ENCODE measurements around the gene TOMM40. TPM values are rescaled to one million over a fixed set of nuclear protein-coding genes. Genes with fewer than 3 reads are reported as not detected.

Gene TOMM40
- total RNA-seq = 17.8 TPM
- polyA plus RNA-seq = 39.3 TPM

DNA sequence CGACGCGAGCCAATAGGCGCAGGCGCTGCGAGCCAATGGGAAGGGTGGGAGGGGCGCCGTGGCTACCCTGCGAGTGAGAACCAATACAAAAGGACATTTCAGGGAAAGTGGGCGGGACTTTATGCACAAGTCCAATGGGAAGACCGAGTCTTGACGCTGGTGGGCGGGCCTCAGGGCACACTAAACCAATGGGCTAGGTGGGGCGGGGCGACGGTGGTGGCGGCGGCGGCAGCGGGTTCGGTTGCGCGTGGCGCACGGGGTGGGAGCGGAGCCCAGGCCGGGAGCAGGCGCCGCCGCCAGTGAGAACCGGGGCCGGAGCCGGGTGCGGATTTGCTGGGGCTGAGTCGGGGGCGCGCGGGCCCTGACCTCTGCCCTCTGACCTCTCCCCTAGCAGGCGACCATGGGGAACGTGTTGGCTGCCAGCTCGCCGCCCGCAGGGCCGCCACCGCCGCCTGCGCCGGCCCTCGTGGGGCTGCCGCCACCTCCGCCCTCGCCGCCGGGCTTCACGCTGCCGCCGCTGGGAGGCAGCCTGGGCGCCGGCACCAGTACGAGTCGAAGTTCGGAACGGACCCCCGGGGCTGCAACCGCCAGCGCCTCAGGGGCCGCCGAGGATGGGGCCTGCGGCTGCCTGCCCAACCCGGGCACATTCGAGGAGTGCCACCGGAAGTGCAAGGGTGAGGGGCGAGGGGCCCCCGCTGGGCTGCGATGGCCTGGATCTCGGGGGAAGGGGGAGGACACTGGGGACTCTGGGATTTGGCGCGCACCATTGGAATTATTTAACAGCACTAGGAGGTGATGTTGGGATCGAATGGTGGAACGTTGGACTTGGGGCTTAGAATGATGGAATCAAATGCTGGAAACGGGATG lies at the start of gene TOMM40:
TSS of gene TOMM40 (plus strand) at position 239 of the 867 bp plus-strand sequence. CDS start at position 401, 162 bp downstream.
- H3K4me1 ChIP-seq (ENCODE audit: insufficient read depth) = no peaks in the 10 kb centered on the region
- DNase-seq (ENCODE audit: extremely low spot score) = peak; percentile 100
- H3K36me3 ChIP-seq (ENCODE audit: insufficient read depth) = peaks cover 3% of the 10 kb centered on the region
- under 1% methylated on average over 81 of the region's 81 CpGs for WGBS
- H3K4me3 ChIP-seq (ENCODE audit: low read depth, low read length) = peak within 1 kb of the TSS; percentile 73
- peak within 1 kb of the TSS; percentile 77 for H3K27ac ChIP-seq (ENCODE audit: low read depth)

DNA sequence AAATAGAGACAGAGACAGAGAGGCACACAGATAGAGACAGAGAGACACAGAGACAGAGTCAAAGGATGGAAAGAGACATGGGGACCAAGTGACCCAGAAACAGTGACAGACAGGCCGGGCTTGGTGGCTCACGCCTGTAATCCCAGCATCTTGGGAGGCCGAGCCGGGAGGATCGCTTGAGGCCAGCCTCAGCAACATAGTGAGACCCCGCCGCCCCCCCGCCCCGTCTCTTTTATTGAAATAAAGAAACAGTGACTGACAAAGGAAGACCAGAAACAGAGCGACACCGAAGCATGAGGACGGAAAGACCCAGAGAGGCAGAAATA lies 45.8 kb upstream of the TOMM40 start:
- Histone ChIP-seq H3K27ac (ENCODE audit: low read depth) (no peak overlapping the region), H3K4me3 (ENCODE audit: low read depth, low read length) (no peak overlapping the region), H3K4me1 (ENCODE audit: insufficient read depth) (no peaks in the 10 kb centered on the region), H3K36me3 (ENCODE audit: insufficient read depth) (no peaks in the 10 kb centered on the region)
- 10% methylated on average over 12 of the region's 12 CpGs for WGBS
- DNase-seq (ENCODE audit: extremely low spot score) = no peak

DNA sequence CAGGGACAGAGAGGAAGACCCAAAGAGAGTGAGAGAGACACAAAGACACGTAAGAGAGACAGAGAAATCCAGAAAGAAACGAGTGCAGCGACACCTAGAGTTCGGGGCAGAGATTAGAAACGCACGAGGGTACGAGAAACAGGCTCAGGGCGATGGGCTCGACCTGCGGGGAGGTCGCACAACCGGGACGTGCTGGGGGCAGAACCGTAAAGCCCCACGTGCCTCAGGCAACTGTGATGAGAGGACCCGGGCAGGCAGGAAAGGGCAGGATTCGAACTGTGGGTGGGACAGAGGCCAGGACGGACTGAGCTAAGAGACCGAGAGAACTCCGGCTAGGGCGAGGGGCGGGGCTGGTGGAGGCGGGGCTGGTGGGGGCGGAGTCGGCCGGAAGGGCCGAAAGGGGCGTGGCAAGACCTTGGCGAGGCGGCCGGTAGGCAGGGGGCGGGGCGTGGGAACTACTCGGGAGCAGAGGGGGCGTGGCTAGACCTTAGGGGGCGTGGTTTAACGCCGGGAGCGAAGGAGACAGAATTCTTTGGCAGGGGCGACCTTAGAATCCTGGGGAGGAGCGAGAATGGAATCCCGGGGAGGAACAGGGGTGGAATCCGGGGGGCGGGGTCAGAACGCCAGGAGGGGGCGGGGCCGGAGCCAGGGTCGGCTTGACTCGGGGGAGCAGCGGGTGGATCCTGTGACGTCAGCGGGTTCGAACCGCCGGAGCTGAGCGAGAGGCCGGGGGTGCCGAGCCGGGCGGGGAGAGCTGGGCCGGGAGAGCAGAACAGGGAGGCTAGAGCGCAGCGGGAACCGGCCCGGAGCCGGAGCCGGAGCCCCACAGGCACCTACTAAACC lies 45.2 kb upstream of the TOMM40 start, which contains the start of gene NECTIN2:
TSS of gene NECTIN2 (plus strand) at position 686 of the 843 bp plus-strand sequence. CDS start 229 bp downstream, outside the sequence.
- peak within 1 kb of the TSS; percentile 88 for H3K27ac ChIP-seq (ENCODE audit: low read depth)
- DNase-seq (ENCODE audit: extremely low spot score) = peak; percentile 98
- no peaks in the 10 kb centered on the region for H3K4me1 ChIP-seq (ENCODE audit: insufficient read depth)
- H3K36me3 ChIP-seq (ENCODE audit: insufficient read depth) = no peaks in the 10 kb centered on the region
- WGBS = 1% methylated on average over 67 of the region's 67 CpGs
- peak within 1 kb of the TSS; percentile 95 for H3K4me3 ChIP-seq (ENCODE audit: low read depth, low read length)

DNA sequence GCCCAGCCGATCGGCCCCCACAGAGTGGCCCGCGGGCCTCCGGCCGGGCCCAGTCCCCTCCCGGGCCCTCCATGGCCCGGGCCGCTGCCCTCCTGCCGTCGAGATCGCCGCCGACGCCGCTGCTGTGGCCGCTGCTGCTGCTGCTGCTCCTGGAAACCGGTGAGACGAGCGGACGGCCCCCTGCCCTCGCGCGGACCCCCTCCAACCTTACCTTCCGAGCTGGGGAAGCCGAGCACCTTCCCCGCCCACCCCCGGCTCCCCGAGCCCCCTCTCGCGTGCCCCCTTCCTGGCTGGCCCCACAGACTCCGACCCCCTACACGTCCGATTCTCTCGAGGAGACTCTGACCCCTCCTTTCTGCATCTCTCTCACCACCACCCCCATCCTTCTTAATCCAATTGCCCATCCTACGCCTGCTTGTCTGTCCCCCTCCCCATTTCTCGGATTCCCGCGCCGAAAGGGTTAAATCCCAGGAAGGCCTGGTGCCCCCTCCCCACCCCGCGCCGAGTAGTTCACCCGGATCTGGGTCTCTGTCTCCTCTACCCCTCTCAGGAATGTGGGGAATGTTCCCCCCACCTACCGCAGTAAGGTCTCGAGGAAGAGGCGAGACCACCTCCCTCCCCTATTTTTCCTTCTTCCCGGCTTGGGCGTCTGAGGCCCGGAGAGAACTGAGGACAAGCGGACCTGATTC lies 44.5 kb upstream of the TOMM40 start:
- H3K36me3 ChIP-seq (ENCODE audit: insufficient read depth) = no peaks in the 10 kb centered on the region
- H3K4me3 ChIP-seq (ENCODE audit: low read depth, low read length) = peak overlapping the region; percentile 95
- H3K27ac ChIP-seq (ENCODE audit: low read depth) = peak overlapping the region; percentile 78
- no peaks in the 10 kb centered on the region for H3K4me1 ChIP-seq (ENCODE audit: insufficient read depth)
- DNase-seq (ENCODE audit: extremely low spot score) = peak; percentile 23
- WGBS = 1% methylated on average over 51 of the region's 51 CpGs

DNA sequence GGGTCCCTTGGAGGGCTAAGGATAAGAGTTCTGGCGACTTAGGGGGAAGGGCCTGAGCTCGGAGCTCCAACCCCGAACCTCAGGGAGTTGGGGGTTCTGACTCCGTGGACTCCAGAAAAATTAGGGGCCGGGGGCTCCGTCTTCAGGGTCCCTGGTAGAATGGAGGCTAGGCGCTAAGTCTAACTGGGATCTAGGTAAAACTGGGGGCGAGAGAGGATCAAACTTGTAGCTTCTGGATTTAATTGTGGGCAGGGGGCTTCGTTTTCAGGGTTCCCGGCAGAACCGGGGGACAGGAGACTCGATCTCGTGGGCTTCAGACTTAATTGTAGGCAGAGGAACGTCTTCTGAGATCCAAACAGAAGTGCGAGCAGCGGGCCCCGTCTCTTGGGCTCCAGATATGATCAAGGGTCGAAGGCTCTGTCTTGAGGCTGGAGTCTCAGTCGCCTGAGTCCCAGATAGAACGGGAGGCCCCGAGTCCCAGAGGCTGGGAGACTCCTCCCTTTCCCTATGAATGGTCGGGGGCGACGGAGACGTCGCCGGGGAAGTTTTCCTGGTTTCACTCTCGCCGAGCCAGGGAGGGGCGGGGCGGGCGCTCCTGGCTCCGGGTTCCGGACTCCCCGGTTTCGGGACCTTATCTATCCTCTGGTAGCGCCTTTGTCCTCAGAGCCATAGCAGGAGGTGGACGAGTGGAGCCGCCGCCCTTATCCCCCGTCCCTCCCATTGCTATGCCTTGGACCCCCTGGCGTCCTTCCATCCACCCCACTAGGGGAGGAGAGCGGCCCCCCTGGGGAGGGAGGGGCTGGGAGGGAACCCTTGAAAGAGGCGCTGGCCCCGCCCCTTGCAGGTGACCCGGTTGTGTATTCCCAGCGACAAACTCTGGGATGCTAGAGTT lies 43.7 kb upstream of the TOMM40 start:
- Histone ChIP-seq H3K4me3 (ENCODE audit: low read depth, low read length) (peak overlapping the region; percentile 95), H3K27ac (ENCODE audit: low read depth) (peak overlapping the region; percentile 88), H3K36me3 (ENCODE audit: insufficient read depth) (no peaks in the 10 kb centered on the region), H3K4me1 (ENCODE audit: insufficient read depth) (no peaks in the 10 kb centered on the region)
- WGBS = 1% methylated on average over 47 of the region's 47 CpGs
- peak; percentile 31 for DNase-seq (ENCODE audit: extremely low spot score)

DNA sequence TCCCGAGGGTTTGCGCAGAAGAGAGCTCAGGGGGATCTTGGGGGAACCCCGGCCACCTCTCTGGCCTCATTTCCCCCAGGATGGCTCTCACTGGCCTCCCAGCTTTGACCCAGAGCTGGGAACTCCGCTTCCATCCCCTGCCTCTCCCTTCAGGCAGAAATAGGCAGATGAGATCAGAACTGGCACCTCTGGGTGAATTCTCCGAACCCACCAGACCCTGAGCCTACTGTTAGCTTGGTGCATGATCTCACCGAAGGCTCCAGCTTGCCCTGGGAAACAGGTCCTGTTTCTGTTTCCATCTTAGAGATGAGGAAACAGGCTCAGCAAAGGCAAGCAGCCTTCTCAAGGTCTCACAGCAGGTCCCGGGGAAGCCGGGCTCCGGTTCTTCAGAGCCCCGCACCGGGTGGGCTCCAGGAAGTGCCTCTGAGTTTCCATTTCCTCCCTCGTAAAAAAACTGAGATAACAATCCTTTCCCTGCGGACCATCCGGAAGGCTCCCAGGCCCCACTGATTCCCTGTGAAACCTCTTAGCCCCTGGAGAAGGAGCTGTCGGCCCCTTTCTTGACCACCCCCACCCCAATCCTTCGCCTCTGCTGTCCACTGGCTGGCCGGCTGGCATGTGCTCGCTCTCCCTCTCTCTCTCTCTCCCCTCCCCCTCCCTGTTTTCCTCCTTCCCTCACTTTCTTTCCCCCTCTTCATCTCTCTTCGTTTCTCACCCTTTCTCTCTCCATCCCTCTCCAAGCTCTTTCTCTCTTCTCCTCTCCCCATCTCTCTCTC lies 42.8 kb upstream of the TOMM40 start:
- no peaks in the 10 kb centered on the region for H3K36me3 ChIP-seq (ENCODE audit: insufficient read depth)
- H3K4me1 ChIP-seq (ENCODE audit: insufficient read depth) = no peaks in the 10 kb centered on the region
- peak overlapping the region; percentile 95 for H3K4me3 ChIP-seq (ENCODE audit: low read depth, low read length)
- WGBS = 12% methylated on average over 19 of the region's 19 CpGs
- peak overlapping the region; percentile 88 for H3K27ac ChIP-seq (ENCODE audit: low read depth)
- peak; percentile 31 for DNase-seq (ENCODE audit: extremely low spot score)

DNA sequence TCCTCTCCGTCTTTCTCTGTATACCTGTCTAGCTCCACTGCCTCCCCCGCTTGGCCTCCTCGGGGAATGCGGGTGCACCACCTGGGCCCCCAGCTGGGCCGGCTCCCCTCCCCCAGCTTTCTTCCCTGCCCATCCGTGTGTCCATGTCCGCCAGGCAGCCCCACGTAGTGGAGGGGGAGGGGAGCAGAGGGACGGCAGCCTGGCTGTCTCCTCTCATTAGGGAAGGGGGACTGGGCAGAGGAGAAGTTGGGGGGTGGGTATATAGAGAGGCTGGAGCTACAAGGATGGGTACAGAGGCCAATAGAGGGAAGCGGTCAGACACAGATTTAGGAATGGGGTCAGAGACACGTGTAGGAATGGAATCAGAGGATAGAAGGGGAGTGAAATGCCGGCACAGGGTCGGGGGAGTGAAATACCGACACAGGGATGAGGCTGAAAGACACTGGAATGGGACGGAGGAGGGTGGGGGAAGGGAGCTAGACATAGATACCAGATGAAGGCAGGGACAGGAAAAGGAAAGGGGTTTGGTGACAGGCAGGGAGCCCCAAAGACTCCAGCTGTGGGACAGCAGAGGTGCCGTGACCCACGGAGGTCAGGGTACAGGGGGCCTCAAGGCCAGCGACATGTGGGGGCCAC lies 42.1 kb upstream of the TOMM40 start:
- Histone ChIP-seq H3K27ac (ENCODE audit: low read depth) (peak overlapping the region; percentile 19), H3K4me1 (ENCODE audit: insufficient read depth) (no peaks in the 10 kb centered on the region), H3K36me3 (ENCODE audit: insufficient read depth) (no peaks in the 10 kb centered on the region), H3K4me3 (ENCODE audit: low read depth, low read length) (peak overlapping the region; percentile 95)
- DNase-seq (ENCODE audit: extremely low spot score) = no peak
- 24% methylated on average over 18 of the region's 18 CpGs for WGBS

DNA sequence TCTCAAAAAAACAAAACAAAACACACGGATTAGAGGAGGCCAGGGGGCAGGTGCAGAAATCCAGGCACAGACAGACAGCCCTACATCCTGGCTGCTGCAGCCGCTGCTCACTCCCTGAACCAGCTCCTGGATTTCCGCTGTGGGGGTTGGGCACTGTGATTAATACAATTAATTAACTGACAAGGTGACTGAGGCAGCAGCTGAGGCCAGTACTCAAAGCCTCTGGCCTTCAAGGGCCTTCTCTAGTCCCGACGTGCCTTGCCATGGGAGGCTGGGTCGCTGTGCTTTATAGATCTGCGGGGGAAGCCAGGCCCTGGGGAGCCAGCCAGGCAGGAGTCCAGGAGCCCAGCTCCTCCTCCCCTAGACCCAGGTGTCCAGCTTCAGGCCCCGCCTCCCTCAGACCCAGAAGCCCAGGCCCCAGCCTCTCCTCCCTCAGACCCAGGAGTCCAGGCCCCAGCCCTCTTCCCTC lies 40.4 kb upstream of the TOMM40 start:
- H3K4me1 ChIP-seq (ENCODE audit: insufficient read depth) = no peaks in the 10 kb centered on the region
- H3K36me3 ChIP-seq (ENCODE audit: insufficient read depth) = no peaks in the 10 kb centered on the region
- DNase-seq (ENCODE audit: extremely low spot score) = no peak
- no peak overlapping the region for H3K4me3 ChIP-seq (ENCODE audit: low read depth, low read length)
- H3K27ac ChIP-seq (ENCODE audit: low read depth) = no peak overlapping the region
- 61% methylated on average over 8 of the region's 8 CpGs for WGBS

DNA sequence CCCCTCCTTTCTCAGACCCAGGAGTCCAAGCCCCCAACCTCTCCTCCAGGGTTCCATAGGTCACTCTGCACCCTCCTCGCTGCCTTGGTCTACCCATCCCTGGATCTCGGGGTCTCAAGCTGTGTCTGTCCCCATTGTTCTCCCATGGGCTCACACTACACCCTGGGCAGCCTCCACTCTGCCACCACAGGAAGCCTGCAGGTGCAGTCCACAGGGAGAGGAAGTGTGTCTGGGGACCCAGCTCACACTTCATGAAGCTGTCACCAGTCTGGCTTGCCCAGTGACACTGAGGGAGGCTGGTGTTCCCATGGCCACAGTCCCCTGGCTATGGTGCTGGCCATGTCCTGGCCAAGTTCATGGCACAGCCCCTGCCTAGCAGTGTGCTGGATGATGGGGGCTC lies 39.6 kb upstream of the TOMM40 start:
- no peaks in the 10 kb centered on the region for H3K36me3 ChIP-seq (ENCODE audit: insufficient read depth)
- no peak overlapping the region for H3K4me3 ChIP-seq (ENCODE audit: low read depth, low read length)
- no peaks in the 10 kb centered on the region for H3K4me1 ChIP-seq (ENCODE audit: insufficient read depth)
- H3K27ac ChIP-seq (ENCODE audit: low read depth) = no peak overlapping the region
- WGBS = 81% methylated on average over 2 of the region's 2 CpGs
- DNase-seq (ENCODE audit: extremely low spot score) = no peak

DNA sequence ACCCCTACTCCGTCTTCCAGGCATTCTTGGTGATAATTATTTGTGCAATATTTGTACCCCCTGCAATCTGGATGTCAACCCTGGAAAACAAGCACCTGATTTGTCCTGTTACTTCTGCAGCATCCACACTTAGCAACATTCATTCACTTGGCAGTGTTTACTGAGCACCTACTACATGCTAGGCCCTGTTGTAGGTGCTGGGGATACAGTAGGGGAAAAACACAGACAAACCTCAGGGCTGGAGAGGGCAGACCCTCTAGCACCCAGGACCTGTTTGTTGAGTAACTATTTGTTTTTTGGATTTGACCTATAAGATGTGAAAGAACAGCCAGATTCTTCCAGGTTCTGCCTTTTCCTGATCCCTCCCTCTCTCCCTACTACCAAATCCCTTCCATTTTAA lies 35.4 kb upstream of the TOMM40 start:
- H3K4me1 ChIP-seq (ENCODE audit: insufficient read depth) = no peaks in the 10 kb centered on the region
- H3K4me3 ChIP-seq (ENCODE audit: low read depth, low read length) = no peak overlapping the region
- no peak for DNase-seq (ENCODE audit: extremely low spot score)
- H3K27ac ChIP-seq (ENCODE audit: low read depth) = no peak overlapping the region
- 98% methylated on average over 1 of the region's 1 CpG for WGBS
- no peaks in the 10 kb centered on the region for H3K36me3 ChIP-seq (ENCODE audit: insufficient read depth)

DNA sequence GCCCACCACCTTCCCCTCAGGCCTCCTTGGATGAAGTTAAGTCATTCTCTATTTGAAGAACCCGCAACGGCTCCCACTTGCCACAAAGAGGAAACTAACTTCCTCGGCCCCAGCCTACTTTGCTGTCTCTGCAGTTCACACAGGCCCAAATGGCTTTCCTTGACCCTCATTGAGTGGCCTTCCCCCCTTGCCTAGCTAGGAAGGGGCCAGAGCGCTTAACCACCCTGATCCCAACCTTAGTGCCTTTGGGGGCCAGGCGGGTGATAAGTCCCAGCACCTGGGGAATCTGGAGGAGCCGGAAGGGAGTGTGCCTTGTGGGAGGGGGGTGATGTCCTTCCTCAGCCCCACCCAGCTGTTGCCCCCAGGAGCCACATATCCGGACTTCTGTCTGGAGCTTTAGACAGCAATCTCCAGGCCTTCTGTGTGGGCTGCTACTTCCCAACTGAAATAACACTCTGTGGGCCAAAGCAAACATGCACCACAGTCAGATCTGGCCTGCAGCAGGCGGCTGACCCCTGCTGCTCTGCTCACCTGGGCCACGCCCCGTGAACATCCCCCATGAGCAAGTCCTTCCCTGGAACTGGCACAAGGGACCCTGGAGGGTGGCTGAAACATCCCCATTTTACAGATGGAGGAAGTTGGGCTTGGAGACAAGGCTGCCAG lies 34.5 kb upstream of the TOMM40 start:
- no peak for DNase-seq (ENCODE audit: extremely low spot score)
- Histone ChIP-seq H3K36me3 (ENCODE audit: insufficient read depth) (no peaks in the 10 kb centered on the region), H3K4me3 (ENCODE audit: low read depth, low read length) (no peak overlapping the region), H3K27ac (ENCODE audit: low read depth) (no peak overlapping the region), H3K4me1 (ENCODE audit: insufficient read depth) (no peaks in the 10 kb centered on the region)
- 70% methylated on average over 10 of the region's 10 CpGs for WGBS

All from urinary bladder (tissue), 4 donors.